ENCODE measurements around the gene E2F4. TPM values are rescaled to one million over a fixed set of nuclear protein-coding genes. Genes with fewer than 3 reads are reported as not detected.

The E2F4 gene
- total and polyA plus RNA-seq, 2 of the 8 experiments (the other 6 are each of a cell fraction or from before 2014, with no cell fraction given), result 79.9 to 157 TPM

DNA sequence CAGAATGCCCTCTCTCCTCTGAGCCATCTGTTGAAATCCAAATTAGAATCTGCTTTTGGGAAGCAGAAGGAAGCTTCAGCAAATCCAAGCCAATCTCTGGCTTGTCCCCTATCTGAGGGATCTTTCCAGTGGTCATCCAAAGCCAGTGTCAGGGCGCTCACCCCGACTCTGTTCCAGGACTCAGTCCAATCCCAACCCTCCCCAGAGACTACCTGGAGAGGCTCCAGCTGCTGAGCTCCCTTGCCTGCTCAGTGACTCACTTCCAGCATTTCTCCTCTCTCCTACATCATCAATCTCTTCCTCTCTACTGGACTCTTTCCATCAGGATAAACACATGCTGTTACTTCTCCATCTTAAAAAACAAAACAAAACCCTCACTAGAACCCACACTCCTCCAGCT is 10.6 kb upstream of the E2F4 start:
- FAIRE-seq, result no peak
- Histone ChIP-seq H3K4me2 (ENCODE audit: insufficient read depth in 1 of 2, low read depth in 2 of 2, low read length in 2 of 2) (no peak overlapping the region), H4K91ac (replicated peaks; ENCODE audit: insufficient read length, low read length) (no peak overlapping the region), H3K27me3 (replicated peaks in 1 of 4; ENCODE audit: control insufficient read depth in 3 of 4, extremely low read depth in 1 of 4, insufficient read depth in 3 of 4, low read length in 3 of 4) (peaks cover 14 to 44% (median 36%) of the 10 kb centered on the region in 4 experiments), H3K9ac (replicated peaks in 1 of 4; ENCODE audit: extremely low read depth in 1 of 4, low read depth in 3 of 4, low read length in 3 of 4) (no peak overlapping the region), H4K8ac (ENCODE audit: extremely low read depth, insufficient read depth, low read length) (no peak overlapping the region), H3K23ac (ENCODE audit: insufficient read length) (no peak overlapping the region), H2BK20ac (ENCODE audit: low read length) (no peak overlapping the region), H4K20me1 (replicated peaks in 1 of 2; ENCODE audit: control insufficient read depth in 1 of 2, insufficient read depth in 2 of 2, low read length in 2 of 2) (peaks cover 5 to 28% of the 10 kb centered on the region in 2 experiments), H3K36me3 (ENCODE audit: control insufficient read depth in 2 of 4, insufficient read depth in 4 of 4, low read length in 3 of 4) (no peaks in the 10 kb centered on the region; a peak in 1 of 8 replicates), H3K4me1 (replicated peaks in 1 of 4; ENCODE audit: control insufficient read depth in 3 of 4, insufficient read depth in 4 of 4, low read length in 3 of 4) (peaks cover 0 to 25% (median 16%) of the 10 kb centered on the region in 4 experiments; a peak in 5 of 7 replicates), H3K9me3 (ENCODE audit: insufficient read depth in 2 of 2, low read depth in 1 of 2, low read length in 1 of 2) (no peaks in the 10 kb centered on the region), H2BK5ac (ENCODE audit: low read depth, low read length) (no peak overlapping the region), H2AFZ (ENCODE audit: low read length) (no peak overlapping the region), H3K79me2 (ENCODE audit: control insufficient read depth in 1 of 2, insufficient read depth in 2 of 2, low read length in 2 of 2) (peaks cover 0 to 5% of the 10 kb centered on the region in 2 experiments; a peak in 1 of 4 replicates), H2AK5ac (ENCODE audit: low read depth, low read length) (no peak overlapping the region), H3K56ac (replicated peaks; ENCODE audit: insufficient read length, low read depth, low read length) (no peak overlapping the region), H4K5ac (ENCODE audit: insufficient read length, low read depth, low read length) (no peak overlapping the region), H3K14ac (ENCODE audit: insufficient read length) (no peak overlapping the region), H3K18ac (ENCODE audit: extremely low read depth, low read length) (no peak overlapping the region), H3K4ac (replicated peaks; ENCODE audit: insufficient read length, low read depth, low read length) (no peak overlapping the region), H3K79me1 (ENCODE audit: low read depth, low read length) (no peaks in the 10 kb centered on the region), H2BK15ac (ENCODE audit: low read length) (no peak overlapping the region), H2BK120ac (replicated peaks; ENCODE audit: low read depth, low read length) (no peak overlapping the region), H2BK12ac (ENCODE audit: low read depth, low read length) (no peak overlapping the region), H3K23me2 (ENCODE audit: low read depth, low read length) (peaks cover 21% of the 10 kb centered on the region), H3K27ac (ENCODE audit: low read depth, low read length) (no peak overlapping the region), H3K4me3 (ENCODE audit: extremely low read depth in 1 of 4, insufficient read depth in 2 of 4, low read depth in 3 of 4, low read length in 4 of 4) (no peak overlapping the region)
- POLR2A ChIA-PET (ENCODE audit: partially characterized antibody), result interaction anchor here (1.0 kb wide), 1 partner anchor 11 kb away, joined by 4 read pairs; the partner anchor contains the start of gene NOL3
- no peak for DNase-seq (ENCODE audit: low read depth in 1 of 2, low spot score in 2 of 2)
- CTCF ChIA-PET (ENCODE audit: partially characterized antibody), result interaction anchor here (0.7 to 8.2 kb wide), 5 partner anchors 12 to 163 kb away, joined by 3 to 78 read pairs (median 3); partner anchors contain the start of genes FBXL8, HSF4 and TRADD
- WGBS, 2 experiments (ENCODE audit: extremely low coverage in 1 of 2, insufficient coverage in 1 of 2, insufficient read length in 1 of 2, insufficient replicate concordance in 2 of 2, low coverage in 1 of 2, low lambda C conversion rate in 2 of 2, missing lambda C conversion rate in 1 of 2), result 93% methylated on average over 2 of the region's 2 CpGs; no CpG with 5 or more reads in 1 of the 2 experiments
- TF ChIP-seq JUN (IDR thresholded peaks at IDR 0.05; ENCODE audit: low read depth, low read length) (no peak), CHD2 (IDR thresholded peaks at IDR 0.05; ENCODE audit: low read length) (no peak)
